ENCODE measurements around the gene DMRTC2.

- TF ChIP-seq CTCF (IDR thresholded peaks at IDR 0.05) (no peak), EP300 (IDR thresholded peaks at IDR 0.05) (no peak)
Measured at GRCh38 chr19:41853344-41853743, 8.5 kb downstream of the DMRTC2 start.

Data from tibial nerve (tissue), 4 donors.